DND-41 (cell line): ENCODE data around the gene EN1.

ENCODE experiments used
- ATAC-seq: fragments of 200-7000 bp; cut with Tn5 transposase; 3 replicates; pipeline ENCODE4 v1.9.1; 2021; ENCODE audit warnings: low read depth; ENCODE audit not compliant: insufficient read depth
- DNase-seq: peaks from one replicate; pipeline ENCODE4 v3.0.0-alpha.2; 2020
- H2AFZ ChIP-seq: 2 replicates; pipeline ENCODE4 v1.6.0; 2012; ENCODE audit warnings: low read depth, low read length
- H3K27ac ChIP-seq: 2 replicates; pipeline ENCODE4 v1.5.1; 2012; ENCODE audit warnings: low read length, inconsistent platforms
- H3K27me3 ChIP-seq: fragments of 200-600 bp; sonication (generic); 2 replicates; pipeline ENCODE4 v1.6.0; 2012; ENCODE audit warnings: low read length, mild to moderate bottlenecking, inconsistent platforms; ENCODE audit not compliant: insufficient read depth, poor library complexity
- H3K36me3 ChIP-seq: 2 replicates; pipeline ENCODE4 v1.5.1; 2012; ENCODE audit warnings: low read length, inconsistent platforms; ENCODE audit not compliant: insufficient read depth
- H3K4me1 ChIP-seq: 2 replicates; pipeline ENCODE4 v1.5.1; 2012; ENCODE audit warnings: mild to moderate bottlenecking, low read length; ENCODE audit not compliant: insufficient read depth
- H3K4me2 ChIP-seq: 2 replicates; pipeline ENCODE4 v1.6.0; 2012; ENCODE audit warnings: mild to moderate bottlenecking, moderate library complexity, low read length, inconsistent platforms; ENCODE audit not compliant: insufficient read depth
- H3K4me3 ChIP-seq, 2 experiments: fragments of 200-600 bp in 1 of 2; shearing (Covaris generic) in 1 of 2; 2 replicates each; pipeline ENCODE4 v1.5.1; 2012 to 2016; ENCODE audit warnings: inconsistent platforms in 2 of 2, low read length in 2 of 2, mild to moderate bottlenecking in 2 of 2, low read depth in 1 of 2, moderate library complexity in 1 of 2
- H3K79me2 ChIP-seq: 2 replicates; pipeline ENCODE4 v1.6.0; 2012; ENCODE audit warnings: low read length, inconsistent platforms; ENCODE audit not compliant: insufficient read depth
- H3K9ac ChIP-seq: 2 replicates; pipeline ENCODE4 v1.6.0; 2012; ENCODE audit warnings: low read depth, mild to moderate bottlenecking, inconsistent platforms, low read length, moderate library complexity
- H3K9me3 ChIP-seq: 2 replicates; pipeline ENCODE4 v1.5.1; 2012; ENCODE audit warnings: low read length, moderate library complexity, mild to moderate bottlenecking, inconsistent platforms; ENCODE audit not compliant: insufficient read depth, severe bottlenecking
- H4K20me1 ChIP-seq: 2 replicates; pipeline ENCODE4 v1.6.0; 2012; ENCODE audit warnings: low read length; ENCODE audit not compliant: insufficient read depth
- CTCF ChIP-seq: IDR thresholded peaks from 2 replicates; pipeline ENCODE4 v1.5.1; 2012; ENCODE audit warnings: borderline replicate concordance, low read length, moderate library complexity, mild to moderate bottlenecking; ENCODE audit not compliant: poor library complexity, severe bottlenecking; ENCODE audit errors: extremely low read depth
- EZH2 ChIP-seq: IDR thresholded peaks from 3 replicates; pipeline ENCODE4 v1.6.1; 2012; ENCODE audit warnings: borderline replicate concordance, low read depth, mild to moderate bottlenecking, moderate library complexity, low read length, inconsistent platforms; ENCODE audit not compliant: severe bottlenecking

The EN1 gene

GRCh38 chr2:118841828-118842461, 5.5 kb downstream of the EN1 start:
- Histone ChIP-seq H2AFZ (no peak overlapping the region), H4K20me1 (peaks cover 3% of the 10 kb centered on the region; the same call in 1 of the 2 replicates), H3K9ac (no peak overlapping the region), H3K9me3 (no peaks in the 10 kb centered on the region), H3K27me3 (no peaks in the 10 kb centered on the region), H3K27ac (no peak overlapping the region), H3K36me3 (no peaks in the 10 kb centered on the region), H3K4me3 (no peak overlapping the region), H3K4me1 (no peaks in the 10 kb centered on the region), H3K79me2 (no peaks in the 10 kb centered on the region), H3K4me2 (no peak overlapping the region)
- DNase-seq, result no peak
- no peak for ATAC-seq
- no peak for TF ChIP-seq CTCF
- TF ChIP-seq EZH2, result no peak

GRCh38 chr2:118841450-118841827, 6.0 kb downstream of the EN1 start:
- no peak for ATAC-seq
- Histone ChIP-seq H2AFZ (no peak overlapping the region), H3K9ac (no peak overlapping the region), H3K4me2 (no peak overlapping the region), H3K4me1 (no peaks in the 10 kb centered on the region), H3K36me3 (no peaks in the 10 kb centered on the region), H3K27me3 (no peaks in the 10 kb centered on the region), H3K9me3 (no peaks in the 10 kb centered on the region), H3K4me3 (no peak overlapping the region), H3K27ac (no peak overlapping the region), H4K20me1 (peaks cover 3% of the 10 kb centered on the region; the same call in 1 of the 2 replicates), H3K79me2 (no peaks in the 10 kb centered on the region)
- no peak for DNase-seq
- TF ChIP-seq CTCF (no peak), EZH2 (no peak)

GRCh38 chr2:118838741-118839455, 8.6 kb downstream of the EN1 start:
- Histone ChIP-seq H4K20me1 (peaks cover 3% of the 10 kb centered on the region; the same call in 1 of the 2 replicates), H3K27ac (no peak overlapping the region), H3K4me3 (no peak overlapping the region), H3K4me2 (no peak overlapping the region), H3K9ac (no peak overlapping the region), H3K36me3 (no peaks in the 10 kb centered on the region), H3K27me3 (no peaks in the 10 kb centered on the region), H3K79me2 (no peaks in the 10 kb centered on the region), H2AFZ (no peak overlapping the region), H3K9me3 (no peaks in the 10 kb centered on the region), H3K4me1 (no peaks in the 10 kb centered on the region)
- no peak for ATAC-seq
- no peak for DNase-seq
- no peak for TF ChIP-seq CTCF
- TF ChIP-seq EZH2, result no peak
